ENCODE data around the gene VSTM1.
"Not testable (repeated sequence)": the region's sequence is repeated elsewhere in the genome, so short reads cannot be mapped to it uniquely, and the experiment has no call there.

VSTM1 gene, protein sequence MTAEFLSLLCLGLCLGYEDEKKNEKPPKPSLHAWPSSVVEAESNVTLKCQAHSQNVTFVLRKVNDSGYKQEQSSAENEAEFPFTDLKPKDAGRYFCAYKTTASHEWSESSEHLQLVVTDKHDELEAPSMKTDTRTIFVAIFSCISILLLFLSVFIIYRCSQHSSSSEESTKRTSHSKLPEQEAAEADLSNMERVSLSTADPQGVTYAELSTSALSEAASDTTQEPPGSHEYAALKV

DNA sequence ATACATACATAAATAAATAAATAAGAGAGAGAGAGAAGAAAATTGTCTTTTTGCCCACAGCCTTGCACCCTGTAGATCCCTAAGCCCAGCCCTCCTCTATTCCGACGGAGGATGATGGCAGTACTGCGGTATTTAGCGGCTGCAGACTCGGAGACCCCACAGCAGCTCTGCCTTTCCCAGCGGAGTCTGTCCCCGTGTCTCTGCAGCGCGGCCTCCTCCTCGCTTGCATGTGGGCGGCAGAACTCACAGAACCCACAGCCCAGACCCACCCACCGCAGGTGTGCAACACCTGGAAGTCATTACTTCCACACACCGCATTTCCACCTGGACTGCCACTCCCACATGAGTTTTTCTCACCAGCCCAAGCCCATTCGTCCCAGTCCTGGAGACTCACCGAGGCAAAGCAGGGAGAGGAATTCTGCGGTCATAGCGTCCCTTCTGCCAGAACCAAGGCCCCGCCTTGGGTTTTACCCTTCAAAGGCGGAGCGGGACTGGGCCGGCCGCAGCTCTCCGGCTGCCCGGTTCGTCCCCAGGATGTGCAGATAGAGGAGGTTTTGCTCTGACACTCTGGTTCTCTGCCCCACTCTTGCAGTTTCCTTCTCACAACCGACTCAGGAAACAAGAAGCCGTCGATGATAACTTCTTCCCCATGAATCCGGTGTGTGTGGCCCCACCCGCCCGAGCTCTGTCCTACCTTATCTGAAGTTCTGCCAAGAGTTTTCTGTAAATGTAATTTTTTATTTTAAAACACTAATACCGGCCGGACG is at the start of gene VSTM1:
Gene VSTM1 (minus strand): TSS at position 548 of the 767 bp plus-strand sequence. CDS start 120 bp downstream, at position 428.
- no peak for DNase-seq

DNA sequence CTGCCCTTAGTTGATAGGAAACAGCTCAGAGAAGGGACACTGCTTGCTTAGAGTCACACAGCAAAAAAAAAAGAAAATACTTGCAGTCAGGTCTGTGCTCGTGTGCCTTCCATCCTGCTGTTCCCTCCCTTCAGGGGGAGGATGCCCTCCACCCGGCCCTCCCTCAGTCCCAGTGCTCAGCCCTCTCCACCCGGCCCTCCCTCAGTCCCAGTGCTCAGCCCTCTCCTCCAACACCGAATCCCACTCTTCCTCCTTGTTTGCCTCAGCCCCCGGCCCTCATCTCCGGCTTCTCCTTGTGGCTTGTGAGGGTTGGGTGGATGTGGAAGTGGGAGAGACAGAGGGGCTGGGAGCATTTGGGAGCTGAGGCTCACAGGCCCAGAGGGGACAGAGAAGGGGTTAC is 46.0 kb upstream of the VSTM1 start:
- DNase-seq: no peak

DNA sequence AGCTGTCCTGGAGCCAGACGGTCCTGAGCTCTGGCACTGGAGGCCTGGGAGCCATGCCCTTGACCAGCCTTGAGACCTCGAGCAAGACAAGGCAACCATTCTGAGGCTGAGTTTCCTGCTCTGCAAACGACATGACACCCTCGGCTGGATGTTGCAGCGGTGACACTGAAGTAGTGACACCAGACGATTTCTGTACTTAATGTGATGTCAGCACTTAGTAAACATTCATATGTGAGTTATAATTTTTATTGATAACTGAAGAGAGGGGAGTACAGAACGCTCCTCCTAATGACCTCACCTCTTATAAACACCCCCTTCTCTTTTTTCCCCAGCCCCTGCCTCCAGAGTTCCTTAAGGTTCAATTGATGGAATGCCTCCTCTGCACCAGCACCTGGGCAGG is 44.8 kb upstream of the VSTM1 start:
- no peak for DNase-seq

DNA sequence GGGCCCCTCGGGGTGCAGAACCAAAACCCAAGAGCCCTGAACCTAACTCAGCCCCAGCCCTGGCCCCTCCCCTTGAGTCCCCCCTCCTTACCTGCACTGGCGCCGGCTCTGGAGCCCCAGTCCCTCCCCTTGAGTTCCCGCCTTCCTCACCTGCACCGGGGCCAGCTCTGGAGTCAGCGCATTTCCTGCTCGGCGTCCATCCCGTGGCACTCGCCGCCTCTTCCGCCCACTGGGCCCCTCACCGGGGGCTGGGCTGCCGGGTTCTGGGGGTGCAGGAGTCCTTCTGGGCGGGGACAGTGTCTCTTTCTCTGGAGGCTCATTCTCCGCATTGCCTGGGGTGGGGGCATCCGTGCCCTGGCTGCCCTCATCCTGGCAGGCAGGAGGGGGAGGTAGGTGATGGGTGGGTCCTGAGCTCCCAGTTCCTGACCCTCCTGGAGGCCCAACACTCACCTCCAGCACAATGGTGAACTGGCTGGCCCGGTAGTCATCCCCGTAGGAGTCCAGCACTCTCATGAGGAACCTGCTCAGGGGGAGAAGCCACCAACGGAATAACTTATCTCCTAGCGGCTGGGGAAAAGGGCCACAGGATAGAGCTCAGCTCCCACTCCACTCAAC is 44.3 kb upstream of the VSTM1 start:
- no peak for DNase-seq

DNA sequence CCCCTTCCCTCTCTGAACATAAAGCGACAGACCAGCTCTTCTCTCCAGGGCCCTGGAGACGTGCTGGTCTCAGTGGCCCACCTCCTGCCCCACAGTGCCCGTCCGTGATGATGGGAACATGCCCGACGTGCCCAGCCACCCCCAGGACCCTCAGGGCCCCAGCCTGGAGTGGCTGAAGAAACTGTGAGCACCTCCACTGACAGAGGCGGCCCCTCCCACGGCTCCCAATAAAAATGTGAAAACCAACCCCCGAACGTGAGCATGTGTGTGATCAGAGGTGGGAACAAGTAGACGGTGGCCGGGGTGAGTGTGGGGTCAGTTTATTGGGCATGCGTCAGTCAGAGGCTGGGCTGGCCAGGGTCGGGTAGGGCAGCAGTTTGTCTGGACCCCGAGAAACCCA is 43.0 kb upstream of the VSTM1 start:
- no peak for DNase-seq

DNA sequence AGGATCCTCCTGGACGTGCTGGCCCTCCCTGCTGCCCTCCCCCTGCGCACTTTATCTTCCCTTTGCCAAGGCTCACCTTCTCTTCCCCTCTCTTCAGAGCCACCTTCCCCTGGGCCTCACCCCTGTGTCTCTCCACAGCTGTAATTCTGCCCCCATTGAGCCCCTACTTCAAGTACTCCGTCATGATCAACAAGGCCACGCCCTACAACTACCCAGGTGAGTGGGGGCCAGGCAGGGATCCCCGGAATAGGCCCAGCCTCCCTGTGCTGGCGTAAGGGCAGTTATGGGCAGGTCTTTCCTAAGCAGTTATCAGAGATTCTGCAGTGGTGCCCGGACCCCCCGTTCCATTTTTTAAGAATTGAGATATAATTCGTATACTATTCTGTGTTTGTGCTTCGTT is 42.1 kb upstream of the VSTM1 start:
- no peak for DNase-seq

DNA sequence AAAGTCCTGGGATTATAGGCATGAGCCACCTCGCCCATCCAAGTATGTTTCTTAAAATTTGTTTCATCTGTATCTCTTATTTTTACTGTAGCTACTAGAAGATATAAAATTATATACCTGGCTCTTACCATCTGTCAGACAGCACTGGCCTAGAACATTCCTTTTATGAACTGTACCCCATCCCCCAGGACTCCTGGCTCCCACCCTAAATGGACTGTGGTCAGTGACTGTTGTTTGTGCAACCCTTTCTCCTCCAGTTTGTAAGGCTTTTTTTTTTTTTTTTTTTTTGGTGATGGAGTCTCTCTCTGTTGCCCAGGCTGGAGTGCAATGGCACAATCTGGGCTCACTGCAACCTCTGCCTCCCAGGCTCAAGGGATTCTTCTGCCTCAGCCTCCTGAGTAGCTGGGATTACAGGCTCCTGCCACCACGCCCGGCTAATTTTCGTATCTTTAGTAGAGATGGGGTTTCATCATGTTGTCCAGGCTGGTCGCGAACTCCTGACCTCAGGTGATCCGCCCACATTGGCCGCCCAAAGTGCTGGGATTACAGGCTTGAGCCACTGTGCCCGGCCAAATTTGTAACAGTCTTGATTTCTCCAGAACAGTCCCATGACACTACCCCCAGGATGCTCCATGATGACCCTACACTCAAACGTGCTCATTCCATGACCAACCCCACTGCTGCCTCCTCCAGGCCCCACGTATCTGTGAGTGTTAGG is 41.5 kb upstream of the VSTM1 start:
- no peak for DNase-seq

DNA sequence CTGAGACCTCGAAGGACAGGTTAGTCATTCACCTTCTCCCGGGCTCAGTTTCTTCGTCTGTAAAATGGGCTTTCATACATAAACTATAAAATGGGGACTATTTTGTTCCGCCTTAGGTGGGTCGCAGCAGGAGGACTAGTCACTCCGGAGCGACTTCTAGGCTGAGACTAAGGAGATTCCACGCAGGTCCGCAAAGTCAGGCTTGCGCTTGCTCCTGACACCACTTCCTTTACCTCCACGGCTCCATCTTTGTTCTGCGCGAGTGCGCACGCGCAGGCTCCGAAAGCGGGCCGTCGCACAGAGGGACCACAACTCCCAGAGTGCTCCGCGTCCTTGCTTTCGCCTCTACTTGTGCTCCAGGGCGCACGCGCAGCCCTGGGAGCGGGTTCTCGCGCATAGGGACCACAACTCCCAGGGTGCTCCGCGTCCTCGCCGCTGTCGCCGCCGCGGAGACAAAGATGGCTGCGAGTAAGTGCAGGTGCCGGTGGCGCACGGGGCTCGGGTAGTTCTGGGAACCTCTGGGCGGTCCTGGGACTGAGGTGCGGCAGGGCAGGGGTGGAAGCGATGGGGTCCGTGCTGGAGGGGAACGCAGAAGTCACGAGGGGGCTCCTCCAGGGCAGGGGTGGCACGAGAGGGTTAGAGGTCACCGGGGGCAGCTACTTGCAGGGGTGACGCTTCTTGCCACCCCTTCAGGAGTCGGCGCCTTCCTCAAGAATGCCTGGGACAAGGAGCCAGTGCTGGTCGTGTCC is 38.9 kb upstream of the VSTM1 start, which contains the start of gene NDUFA3:
Gene NDUFA3 (plus strand): TSS at position 435 of the 749 bp plus-strand sequence. CDS start 24 bp downstream, at position 459.
- peak; percentile 95 for DNase-seq

DNA sequence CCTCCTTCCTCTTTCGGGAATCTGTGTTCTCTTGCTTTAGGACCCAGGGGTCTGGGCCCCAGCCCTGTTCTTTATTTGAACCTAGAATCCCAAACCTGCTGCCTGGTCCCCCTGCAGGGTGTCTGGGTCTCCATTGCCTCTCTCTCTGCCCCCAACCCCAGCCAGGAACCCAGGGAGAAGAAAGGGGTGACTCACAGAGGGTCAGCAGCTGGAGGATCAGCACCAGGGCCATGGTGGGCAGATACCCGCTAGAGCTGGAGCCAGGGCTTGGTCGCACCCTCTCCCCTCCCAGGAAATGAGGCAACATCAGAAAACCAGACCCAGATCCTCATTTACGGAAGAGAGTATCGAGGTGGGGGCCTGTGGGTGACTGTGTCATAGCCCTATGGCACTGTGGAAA is 36.9 kb upstream of the VSTM1 start, which contains the start of gene OSCAR:
Gene OSCAR (minus strand): TSS at position 243 of the 400 bp plus-strand sequence. CDS start 11 bp downstream, at position 232.
- no peak for DNase-seq

DNA sequence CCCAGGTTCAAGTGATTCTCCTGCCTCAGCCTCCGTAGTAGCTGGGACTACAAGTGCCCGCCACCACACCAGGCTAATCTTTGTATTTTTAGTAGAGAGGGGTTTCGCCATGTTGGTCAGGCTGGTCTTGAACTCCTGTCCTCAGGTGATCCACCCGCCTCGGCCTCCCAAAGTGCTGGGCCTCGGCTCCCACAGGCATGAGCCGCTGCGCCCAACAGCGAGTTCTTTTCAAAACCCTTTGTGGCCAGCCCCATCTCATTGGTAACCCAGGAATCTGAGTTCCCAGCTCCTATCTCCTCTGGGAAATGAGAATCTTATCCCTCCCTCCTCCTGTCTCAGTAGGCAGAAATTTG is 36.2 kb upstream of the VSTM1 start:
- DNase-seq: not testable (repeated sequence)

DNA sequence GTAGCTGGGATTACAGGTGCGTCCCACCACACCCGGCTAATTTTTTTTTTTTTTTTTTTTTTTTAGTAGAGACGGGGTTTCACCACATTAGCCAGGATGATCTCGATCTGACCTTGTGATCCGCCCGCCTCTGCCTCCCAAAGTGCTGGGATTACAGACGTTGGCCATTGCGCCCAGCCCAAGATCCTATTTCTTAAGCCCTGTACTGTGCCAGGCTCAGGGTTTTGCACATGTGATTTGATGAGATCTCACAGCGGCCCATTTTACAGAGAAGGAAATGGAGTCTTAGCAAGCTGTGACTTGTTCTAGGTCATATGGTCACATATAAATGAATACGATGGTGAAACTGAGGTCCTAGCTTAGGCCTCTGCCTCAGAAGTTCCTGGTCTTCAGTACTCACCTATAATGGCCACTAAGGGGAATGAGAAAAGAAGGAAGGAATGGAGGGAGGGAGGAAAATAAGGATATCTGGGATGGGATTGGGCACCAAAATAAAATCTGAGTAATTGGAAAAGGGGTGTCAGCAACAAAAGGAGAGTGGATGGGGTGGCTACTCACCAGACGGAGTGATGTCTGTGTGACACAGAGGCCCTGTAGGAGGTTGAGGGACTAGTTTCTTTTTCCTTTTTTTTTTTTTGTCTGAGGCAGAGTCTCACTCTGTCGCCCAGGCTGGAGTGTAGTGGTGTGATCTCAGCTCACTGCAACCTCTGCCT is 35.6 kb upstream of the VSTM1 start:
- DNase-seq: no peak

DNA sequence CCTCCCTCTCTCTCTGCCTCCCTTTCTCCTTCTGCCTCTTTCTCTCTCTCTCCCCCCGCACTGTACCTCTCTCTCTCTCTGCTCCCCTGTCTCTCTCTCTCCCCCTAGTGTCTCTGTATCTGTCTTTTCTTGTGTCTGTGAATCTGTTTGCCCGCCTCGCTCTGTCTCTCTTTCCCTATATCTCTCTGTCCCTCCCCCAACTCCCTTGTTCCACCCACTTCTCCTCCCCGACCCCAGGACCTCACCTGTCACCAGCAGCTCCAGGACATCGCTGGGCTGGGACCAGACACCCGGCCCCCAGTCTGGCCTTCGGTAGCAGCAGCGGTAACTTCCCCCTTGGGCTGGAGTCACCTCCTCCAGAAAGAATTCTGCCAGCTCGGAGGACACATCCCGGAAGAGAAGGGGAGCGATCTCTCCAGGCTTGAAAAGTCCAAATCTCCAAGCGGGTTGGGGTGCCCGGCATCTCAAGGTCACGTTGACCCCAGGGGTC is 33.0 kb upstream of the VSTM1 start:
- no peak for DNase-seq

DNA sequence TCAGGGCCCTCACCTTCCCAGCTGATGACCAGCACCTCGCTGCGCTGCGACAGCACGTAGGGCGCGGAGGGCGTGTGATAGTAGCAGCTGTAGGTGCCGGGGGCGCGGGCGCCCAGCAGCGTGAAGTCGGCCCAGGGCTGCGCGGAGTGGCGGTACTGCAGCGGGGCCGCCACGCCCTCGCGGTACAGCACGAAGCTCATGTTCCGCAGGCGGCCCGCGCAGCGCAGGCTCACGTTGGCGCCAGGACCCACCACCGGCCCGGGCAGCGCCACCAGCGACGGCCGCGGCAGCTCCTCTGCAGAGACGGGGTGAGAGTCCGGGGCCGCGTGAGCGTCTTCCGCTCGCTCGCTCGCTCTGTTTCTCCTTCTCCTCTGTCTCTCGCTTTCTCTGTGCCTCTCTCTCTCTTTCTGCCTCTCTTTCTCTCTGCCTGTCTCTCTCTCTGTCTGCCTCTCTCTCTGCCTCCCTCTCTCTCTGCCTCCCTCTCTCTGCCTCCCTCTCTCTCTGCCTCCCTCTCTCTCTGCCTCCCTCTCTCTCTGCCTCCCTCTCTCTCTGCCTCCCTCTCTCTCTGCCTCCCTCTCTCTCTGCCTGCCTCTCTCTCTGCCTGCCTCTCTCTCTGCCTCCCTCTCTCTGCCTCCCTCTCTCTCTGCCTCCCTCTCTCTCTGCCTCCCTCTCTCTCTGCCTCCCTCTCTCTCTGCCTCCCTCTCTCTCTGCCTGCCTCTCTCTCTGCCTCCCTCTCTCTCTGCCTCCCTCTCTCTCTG is 32.3 kb upstream of the VSTM1 start:
- peak; percentile 36 for DNase-seq

DNA sequence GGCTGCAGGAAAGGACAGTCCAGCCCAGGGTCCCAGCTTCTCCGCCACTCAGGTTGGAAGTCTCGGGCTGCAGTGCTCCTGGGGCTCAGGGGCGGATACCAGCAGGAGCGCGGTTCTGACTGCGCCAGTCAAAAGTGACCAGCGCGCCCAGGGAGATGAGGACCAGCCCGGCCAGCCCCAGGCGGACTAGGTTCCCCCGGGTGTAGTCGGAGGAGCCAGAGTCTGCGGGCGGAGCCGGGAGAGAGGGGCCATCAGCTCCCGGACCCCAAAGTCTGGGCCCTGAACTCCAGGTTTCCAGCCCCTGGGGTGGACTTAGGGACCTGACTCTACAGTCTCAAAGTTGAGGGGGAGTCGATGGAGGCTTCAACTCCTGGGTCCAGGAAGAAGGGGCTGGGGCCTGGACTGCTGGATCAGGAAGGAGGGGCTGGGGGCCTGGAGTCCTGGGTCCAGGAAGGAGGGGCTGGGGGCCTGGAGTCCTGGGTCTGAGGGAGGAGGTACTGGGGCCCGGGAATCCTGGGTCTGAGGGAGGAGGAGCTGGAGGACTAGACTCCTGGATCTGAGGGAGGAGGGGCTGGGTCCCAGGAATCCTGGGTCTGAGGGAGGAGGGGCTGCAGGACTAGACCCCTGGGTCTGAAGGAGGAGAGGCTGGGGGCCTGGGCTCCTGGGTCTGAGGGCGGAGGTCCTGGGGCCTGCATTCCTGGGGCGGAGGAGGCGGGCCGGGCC is 31.6 kb upstream of the VSTM1 start:
- DNase-seq: no peak

DNA sequence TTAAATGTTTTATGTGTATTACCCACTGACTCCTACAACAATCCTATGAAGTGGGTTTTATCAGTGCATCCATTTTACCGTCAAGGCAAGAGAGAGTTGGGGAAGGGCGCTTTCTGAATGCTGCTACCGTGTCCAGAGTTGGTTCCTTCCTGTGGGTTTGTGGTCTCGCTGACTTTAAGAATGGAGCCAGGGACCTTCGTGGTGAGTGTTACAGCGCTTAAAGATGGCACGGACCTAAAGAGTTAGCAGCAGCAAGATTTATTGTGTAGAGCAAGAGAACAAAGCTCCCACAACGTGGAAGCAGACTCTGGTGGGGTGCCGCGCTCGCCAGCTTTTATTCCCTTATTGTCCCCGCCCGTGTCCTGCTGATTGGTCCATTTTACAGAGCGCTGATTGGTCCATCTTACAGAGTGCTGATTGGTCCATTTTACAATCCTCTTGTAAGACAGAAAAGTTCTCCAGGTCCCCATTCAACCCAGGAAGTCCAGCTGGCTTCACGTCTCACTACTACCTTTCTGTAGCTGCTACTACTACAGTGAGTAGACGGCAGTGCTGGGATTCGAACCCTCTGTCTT is 30.8 kb upstream of the VSTM1 start:
- no peak for DNase-seq

DNA sequence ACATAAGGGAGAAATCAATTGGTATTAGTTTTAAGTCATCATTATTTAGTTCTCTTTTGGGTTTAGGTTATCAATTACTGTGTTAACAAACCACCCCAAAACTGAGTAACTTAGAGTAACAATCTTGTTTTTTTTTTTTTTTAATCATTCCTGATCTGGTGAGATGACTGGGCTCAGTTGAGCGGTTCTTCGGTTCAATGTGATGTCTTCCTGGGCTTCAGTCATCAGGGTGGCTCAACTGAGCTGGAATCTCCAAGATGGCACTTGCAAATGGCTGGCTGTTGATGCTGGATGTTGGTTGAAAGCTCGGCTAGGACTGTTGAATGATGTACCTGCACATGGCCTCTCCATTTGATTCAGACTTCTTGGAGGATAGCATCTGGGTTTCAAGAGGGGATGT is 20.7 kb upstream of the VSTM1 start:
- no peak for DNase-seq

DNA sequence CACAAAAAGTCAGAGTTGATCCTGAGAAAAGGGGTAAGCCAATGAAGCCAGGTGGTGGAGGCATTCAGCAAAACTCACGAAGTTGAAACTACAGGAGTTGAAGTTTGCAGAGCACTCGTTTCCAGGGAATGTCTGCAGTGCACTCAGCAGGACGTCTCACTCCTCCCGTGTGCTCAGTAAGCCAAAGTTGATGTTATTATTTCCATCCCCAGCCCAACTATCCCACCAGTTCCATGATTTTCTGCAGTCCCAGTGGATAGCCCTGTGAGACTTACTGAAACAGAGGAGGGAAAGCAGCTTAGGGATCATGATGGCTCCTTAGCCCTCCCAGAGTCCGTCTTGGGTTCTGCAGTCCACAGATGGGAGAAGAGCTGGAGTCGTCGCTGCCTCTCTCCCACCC is 17.3 kb upstream of the VSTM1 start, which contains the start of gene TARM1:
Gene TARM1 (minus strand): TSS at position 334 of the 400 bp plus-strand sequence. CDS start 25 bp downstream, at position 309.
- DNase-seq: no peak

DNA sequence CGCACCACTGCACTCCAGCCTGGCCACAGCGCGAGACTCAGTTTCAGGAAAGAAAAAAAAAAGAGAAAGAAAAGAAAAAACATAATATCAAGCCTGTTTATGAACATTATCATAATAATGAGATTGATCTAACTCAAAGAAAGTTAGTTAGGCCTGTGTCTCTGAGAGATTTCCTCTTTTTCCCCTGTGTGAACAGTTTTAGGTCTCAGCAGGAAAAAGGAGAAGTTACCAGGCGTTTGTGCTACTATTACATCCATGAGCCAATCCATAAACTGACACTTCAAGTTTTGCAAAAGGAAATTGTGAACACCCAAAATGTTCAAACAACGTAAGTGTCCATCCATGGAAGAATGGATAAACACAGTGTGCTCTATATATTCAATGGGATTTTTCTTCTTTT is 13.6 kb upstream of the VSTM1 start:
- DNase-seq: no peak

DNA sequence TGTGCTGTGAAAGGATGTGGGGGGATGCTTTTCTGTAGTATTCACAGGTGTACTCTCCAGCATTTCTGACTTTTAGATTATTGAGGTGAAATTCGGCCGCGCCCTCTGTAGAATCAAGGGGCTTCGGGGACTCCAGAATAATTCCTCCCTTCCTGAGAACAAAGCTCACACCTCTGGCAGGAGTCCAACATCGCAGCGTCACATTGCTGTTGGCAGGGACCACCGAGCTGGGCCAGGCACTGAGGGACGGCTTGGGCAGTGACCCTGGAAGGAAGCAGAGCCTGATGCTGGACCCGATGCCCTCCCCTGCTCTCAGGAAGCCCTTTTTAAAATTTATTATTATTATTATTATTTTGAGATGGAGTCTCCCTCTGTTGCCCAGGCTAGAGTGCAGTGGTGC is 11.2 kb upstream of the VSTM1 start:
- DNase-seq: no peak

DNA sequence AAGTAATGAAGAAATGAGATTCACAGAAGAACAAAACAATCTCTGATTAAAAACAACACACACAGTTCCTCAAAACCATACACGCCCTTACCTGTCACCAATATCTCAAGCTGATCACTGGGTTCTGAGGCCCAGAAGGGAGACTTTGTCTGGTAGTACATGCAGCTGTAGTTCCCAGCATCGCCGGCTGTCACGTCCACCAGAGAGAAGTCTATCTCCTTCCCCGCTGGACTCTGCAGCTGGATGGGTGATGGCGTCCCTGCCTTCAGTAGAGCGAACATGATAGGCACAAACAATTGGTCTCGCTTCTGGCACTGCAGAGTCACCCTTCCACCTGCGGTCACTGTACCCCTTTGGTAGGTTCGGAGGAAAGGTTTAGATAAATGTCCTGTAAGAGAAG is 10.1 kb upstream of the VSTM1 start:
- DNase-seq: no peak
